SIG-M5 (cell line): ENCODE data around the gene SLC35A4.
"Not testable (repeated sequence)": the region's sequence is repeated elsewhere in the genome, so short reads cannot be mapped to it uniquely, and the experiment has no call there.

Experiments used
- DNase-seq: peaks from one replicate; lab custom pipeline; 2025; lab: John Stamatoyannopoulos, UW

The SLC35A4 gene

GRCh38 chr5:140557965-140558364 lies 6.7 kb upstream of the SLC35A4 start:
- no peak for DNase-seq

DNA sequence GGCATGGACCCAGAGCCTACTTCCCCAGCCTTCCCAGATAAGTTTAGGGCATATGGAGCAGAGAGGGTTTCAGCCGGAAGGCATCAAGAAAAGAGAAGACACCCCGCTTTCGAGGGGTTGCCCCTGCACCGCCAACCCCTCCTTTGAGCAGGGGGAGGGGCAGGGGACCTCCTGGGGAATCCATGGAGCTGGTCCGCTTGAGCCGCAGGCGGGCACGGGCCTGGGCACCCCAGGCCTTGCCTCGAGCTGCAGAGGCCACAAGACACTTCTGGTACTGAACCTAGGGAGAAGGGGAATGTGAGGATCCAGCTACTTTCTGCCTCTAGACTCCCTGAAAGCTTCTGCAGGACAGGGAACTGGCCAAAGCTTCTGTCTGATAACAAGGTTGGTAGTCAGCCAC lies 6.1 kb upstream of the SLC35A4 start:
- DNase-seq: no peak

DNA sequence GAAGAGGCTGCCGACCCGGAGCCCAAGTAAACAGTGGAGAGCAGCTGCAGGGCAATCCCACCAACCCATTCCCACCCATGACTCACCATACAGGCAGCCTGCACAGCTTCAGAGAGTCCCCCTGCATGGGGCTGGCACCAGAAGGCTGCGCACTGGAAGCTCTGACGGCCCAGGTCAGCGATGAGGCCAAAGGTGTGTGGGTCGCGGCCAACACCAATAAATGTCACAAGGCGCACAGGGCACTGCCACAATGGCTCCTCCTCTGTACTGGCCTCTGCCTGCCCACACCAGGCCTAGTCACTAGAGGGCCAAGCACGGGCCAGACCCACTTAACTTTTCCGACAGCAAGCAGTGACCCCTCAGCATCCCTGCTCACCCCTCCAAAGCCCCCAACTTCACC lies 4.4 kb upstream of the SLC35A4 start:
- no peak for DNase-seq

DNA sequence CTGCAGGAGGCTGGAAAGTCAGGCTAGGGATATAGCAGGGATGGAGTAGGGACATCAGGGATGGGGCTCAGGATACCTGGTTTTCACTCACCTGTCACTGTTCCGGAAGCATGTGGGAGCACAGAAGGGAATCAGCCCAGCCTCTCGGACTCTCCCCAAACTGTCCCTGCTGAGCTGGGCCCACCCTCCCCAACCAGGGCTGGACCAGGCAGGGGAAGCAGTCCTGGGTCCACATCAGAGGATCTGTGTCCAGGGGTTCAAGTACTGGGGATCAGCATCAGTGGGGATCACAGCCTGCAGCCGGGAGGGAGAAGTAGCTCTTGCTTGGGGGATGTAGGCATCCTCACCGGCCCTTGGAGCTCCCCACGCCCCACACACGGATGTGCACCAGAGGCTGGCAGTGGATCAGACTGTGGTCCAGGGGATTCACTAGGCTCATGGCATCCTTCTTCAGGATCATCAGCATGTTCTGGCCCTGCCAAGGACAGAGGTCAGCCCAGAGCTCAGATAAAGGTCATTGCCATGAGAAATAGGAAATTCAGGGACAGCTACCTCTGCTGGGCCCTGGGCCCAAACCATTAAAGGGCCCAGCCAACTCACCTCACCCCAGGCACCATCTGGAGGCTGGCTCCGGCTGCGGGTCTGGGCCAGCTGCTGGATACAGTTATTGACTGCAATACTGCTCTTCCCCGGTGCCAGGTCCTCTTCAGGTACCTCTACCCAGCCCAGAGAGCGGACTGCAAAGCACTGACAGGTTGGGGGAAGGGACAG lies 2.7 kb upstream of the SLC35A4 start:
- DNase-seq: no peak

GRCh38 chr5:140563596-140563995 lies 1.0 kb upstream of the SLC35A4 start:
- DNase-seq: no peak

DNA sequence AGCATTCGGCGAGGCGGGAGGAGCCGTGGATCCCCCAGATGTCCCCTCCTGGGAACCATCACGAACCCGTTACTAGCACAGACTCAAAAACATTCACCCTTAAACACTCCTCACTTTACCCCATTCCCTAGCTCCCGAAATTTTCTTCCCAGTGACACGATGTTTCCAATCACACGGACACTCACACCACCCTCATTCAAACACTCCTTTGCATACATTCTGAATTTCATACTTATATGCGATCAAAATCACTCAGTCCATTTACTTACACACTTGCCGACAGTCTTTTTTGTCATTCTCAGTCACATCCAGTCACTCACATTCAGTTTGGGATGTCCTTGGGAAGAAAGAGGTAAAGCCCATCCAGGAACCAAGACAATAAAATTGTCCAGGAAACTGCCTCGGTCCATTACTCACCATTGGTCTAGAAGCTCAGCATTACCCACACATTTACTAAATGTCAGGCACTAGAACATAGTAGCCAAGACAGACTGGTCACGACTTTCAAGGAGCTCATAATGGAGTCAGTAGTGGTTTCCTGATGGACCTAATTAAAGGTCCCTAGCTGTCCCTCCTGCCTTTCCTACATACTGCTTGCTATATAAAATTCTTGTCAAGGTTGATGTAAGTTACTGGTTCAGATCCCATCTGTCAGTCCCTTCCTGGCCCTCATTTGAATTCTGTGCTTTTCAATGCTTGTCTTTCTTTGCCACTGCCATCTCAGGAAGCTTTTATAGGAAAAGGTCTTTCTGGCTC lies 574 bp downstream of the SLC35A4 start:
- no peak for DNase-seq

DNA sequence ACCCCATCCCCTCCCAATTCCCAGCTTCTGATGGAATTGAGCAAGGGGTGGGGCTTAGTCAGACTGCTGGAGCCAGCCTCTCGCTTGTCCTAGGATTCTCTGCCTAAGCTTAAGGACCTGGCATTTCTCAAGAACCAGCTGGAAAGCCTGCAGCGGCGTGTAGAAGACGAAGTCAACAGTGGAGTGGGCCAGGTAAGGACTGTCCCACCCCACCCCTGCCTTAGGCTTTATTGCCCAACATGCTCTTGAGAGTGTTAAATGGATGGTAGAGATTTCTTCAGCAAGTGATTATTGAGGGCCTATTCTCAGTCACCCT lies 1.1 kb downstream of the SLC35A4 start:
- DNase-seq: no peak

- no peak for DNase-seq
Measured at GRCh38 chr5:140566665-140567064, 2.0 kb downstream of the SLC35A4 start.

- DNase-seq: no peak
Measured at GRCh38 chr5:140567136-140567818, 2.6 kb downstream of the SLC35A4 start.

DNA sequence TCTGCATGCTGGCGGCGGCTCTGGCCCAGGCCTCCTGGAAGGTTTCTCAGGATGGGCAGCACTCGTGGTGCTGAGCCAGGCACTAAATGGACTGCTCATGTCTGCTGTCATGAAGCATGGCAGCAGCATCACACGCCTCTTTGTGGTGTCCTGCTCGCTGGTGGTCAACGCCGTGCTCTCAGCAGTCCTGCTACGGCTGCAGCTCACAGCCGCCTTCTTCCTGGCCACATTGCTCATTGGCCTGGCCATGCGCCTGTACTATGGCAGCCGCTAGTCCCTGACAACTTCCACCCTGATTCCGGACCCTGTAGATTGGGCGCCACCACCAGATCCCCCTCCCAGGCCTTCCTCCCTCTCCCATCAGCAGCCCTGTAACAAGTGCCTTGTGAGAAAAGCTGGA lies 3.2 kb downstream of the SLC35A4 start:
- no peak for DNase-seq

DNA sequence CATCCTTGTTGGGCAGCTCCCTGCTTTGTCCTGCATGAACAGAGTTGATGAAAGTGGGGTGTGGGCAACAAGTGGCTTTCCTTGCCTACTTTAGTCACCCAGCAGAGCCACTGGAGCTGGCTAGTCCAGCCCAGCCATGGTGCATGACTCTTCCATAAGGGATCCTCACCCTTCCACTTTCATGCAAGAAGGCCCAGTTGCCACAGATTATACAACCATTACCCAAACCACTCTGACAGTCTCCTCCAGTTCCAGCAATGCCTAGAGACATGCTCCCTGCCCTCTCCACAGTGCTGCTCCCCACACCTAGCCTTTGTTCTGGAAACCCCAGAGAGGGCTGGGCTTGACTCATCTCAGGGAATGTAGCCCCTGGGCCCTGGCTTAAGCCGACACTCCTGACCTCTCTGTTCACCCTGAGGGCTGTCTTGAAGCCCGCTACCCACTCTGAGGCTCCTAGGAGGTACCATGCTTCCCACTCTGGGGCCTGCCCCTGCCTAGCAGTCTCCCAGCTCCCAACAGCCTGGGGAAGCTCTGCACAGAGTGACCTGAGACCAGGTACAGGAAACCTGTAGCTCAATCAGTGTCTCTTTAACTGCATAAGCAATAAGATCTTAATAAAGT lies 3.9 kb downstream of the SLC35A4 start:
- DNase-seq: no peak

GRCh38 chr5:140569197-140569596 lies 4.6 kb downstream of the SLC35A4 start:
- DNase-seq: no peak

DNA sequence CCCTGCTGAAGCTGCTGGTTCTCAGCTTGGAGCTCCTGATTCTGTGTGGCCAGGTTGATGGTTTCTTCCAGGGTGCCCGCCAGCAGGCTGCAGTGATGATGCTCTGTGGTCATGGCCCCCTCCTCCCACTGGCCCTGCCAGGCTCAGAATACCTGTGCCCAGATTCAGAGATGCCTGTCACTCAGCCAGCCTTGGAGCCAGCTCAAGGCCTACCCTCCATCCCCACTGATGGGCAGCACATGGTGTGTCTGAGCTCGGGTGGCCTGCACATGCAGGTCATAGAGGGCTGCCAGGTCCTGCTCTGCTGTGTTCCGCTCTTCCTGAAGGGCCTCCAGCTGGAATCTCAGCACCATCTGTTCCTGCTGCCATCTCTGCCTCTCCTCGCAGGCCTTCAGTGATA lies 5.4 kb downstream of the SLC35A4 start:
- DNase-seq: no peak

DNA sequence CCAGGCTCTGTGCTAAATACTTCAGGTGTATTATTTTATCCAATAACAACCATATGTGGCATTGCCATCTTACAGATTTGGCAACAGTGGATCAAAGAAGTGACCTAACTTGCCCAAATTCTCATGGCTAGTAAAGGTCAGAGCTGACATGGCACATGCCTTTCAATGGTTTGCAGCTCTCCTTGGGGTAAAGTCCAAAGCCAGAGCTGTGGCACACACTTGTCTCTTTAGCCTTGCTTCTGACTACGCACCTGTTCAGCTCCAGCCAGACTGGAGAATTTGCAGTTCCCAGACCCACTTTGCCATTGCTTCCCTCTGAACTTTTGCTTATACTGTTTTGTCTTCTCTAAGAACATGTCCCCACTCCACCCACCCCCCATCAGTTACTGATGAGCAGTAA lies 5.9 kb downstream of the SLC35A4 start:
- DNase-seq: no peak

GRCh38 chr5:140571105-140571504 lies 6.5 kb downstream of the SLC35A4 start:
- no peak for DNase-seq

GRCh38 chr5:140573683-140574082 lies 9.1 kb downstream of the SLC35A4 start:
- no peak for DNase-seq

GRCh38 chr5:140574165-140574564 lies 9.5 kb downstream of the SLC35A4 start:
- no peak for DNase-seq

DNA sequence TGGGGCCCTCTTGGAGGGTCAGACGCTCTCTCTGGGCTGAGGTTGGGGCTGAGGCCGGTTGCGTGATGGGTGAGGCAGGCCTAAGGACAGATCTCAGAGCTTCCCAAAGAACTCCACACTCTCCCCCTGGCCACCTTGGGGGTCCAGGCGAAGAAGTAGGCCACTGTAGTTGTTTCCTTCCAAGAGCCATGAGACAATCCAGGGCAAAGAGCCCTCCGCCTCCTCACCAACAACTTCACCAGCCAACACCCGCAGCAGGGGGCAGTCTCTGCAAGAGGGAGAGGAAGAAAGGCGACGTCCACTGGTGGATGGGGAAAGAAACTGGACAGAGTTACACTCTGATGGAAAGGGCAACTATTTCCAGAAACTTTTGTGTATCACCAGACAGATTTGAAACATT lies 10.7 kb downstream of the SLC35A4 start:
- no peak for DNase-seq

GRCh38 chr5:140576776-140577201 lies 12.2 kb downstream of the SLC35A4 start:
- no peak for DNase-seq

- DNase-seq: not testable (repeated sequence)
Measured at GRCh38 chr5:140579188-140579747, 14.6 kb downstream of the SLC35A4 start.

DNA sequence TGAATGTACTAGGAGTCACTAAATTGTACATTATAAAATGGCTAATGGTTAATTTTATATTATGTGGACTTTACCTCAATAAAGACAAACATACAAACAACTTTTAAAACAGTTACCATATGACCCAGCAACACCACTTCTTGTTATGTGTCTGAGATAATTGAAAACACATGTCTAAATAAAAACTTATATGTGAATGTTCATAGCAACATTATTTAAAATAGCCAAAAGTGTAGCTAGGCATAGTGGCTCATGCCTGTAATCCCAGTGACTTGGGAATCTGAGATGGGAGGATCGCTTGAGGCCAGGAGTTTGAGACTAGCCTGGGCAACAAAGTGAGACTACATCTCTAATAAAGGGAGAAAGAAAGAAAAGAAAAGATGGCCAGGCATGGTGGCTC lies 22.9 kb downstream of the SLC35A4 start:
- no peak for DNase-seq

DNA sequence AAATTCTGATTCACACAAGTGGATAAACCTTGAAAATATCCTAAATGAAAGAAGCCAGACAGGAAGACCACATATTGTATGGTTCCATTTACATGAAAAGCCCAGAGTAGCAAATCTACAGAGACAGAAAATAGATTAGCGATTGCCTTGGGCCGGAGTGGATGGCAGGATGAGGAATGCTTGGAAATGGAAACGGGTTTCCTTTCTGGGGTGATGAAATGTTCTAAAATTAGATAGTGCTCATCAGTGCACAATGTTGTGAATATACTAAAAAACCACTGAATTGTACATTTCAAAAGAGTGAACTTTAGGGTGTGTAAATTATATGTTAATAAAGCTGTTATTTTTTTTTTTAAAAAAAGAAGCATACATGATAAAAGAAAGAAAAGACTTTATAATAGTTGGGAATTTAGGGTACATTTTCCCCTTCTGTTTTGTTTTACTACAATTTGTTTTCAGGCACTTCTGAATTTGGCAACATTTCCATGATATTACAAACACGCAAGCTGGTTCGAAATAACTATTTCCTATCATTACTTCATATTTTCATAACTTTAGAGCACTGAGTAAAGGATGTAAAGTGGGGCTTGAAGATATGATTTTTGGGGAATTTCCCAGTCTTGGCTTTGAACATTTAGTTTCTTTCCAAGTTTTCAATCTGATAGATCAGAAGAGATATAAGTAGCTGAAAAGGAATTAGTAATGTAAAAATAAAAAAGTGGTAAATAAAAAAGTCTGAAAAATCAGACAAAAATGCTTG lies 23.9 kb downstream of the SLC35A4 start:
- DNase-seq: no peak
